Right lung (tissue), 10 donors: ENCODE results near the gene KRTAP4-8. TPM values are rescaled to one million over a fixed set of nuclear protein-coding genes. Genes with fewer than 3 reads are reported as not detected.
"Not testable (repeated sequence)": the region's sequence is repeated elsewhere in the genome, so short reads cannot be mapped to it uniquely, and the experiment has no call there.

Experiments
- DNase-seq, 2 donors: peaks; one replicate each; pipeline ENCODE4 v3.0.0-alpha.2; 2013
- long read RNA-seq, 8 donors: transcript quantifications; one replicate each; lab custom pipeline, GENCODE V29; 2026
- polyA plus RNA-seq, 5 donors: library from polyadenylated mRNA; unstranded; fragments of 120-200 nt; gene quantifications; one replicate each; pipeline versions ENCODE4 v1.2.1 to v1.2.3, GENCODE V29; 2013; ENCODE audit warnings: inconsistent platforms in 1 of 5, low replicate concordance in 1 of 5; ENCODE audit not compliant: insufficient read length in 5 of 5, insufficient read depth in 1 of 5

The KRTAP4-8 gene
- polyA plus RNA-seq, result not detected
- long read RNA-seq, donor 1, result 0 reads
- long read RNA-seq, donor 2, result 0 reads
- long read RNA-seq, donor 3, result 0 reads
- long read RNA-seq, donor 4, result 0 reads
- long read RNA-seq, donor 5, result 0 reads
- long read RNA-seq, donor 6, result 0 reads
- long read RNA-seq, donor 7, result 0 reads
- long read RNA-seq, donor 8, result 0 reads

DNA sequence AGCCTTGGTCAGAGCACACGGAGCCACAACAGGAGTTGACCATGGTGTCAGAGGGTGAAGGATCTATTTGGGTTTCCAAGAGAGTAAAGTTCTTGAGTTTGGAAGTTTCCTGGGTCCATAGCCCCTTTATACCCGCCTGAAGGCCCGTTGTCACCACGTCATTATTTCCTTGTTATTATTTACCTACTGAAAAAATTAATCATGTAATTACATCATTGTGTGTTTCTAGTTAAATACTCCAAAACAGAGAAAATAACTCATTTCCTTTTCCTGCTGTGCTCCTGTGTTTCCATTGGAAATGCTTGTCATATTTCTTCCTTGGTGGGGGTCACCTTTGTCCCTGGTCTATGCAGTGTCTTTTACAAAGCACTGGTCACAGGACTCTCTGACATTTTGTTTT lies at the start of gene KRTAP4-8:
TSS of gene KRTAP4-8 (minus strand) at position 101 of the 400 bp plus-strand sequence. CDS start at position 43, 58 bp downstream.
- no peak for DNase-seq

DNA sequence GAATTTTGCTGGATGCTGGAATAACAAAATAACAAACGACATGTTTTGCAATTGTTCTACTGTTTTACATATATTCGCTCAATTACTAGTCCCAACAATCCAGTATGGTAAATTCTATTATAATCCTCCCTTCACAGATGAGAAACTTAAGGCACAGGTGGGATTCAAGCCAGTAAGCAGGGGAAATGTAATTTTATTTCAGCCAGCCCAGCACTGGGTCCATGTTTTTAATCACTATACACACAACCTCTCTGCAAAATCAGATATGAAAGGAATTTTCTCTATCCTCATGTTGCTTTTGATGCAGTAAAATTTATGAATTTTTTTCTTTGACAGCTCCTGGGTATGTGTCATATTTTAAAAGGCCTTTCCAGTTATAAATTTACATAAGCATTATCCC lies 47.3 kb upstream of the KRTAP4-8 start:
- no peak for DNase-seq

DNA sequence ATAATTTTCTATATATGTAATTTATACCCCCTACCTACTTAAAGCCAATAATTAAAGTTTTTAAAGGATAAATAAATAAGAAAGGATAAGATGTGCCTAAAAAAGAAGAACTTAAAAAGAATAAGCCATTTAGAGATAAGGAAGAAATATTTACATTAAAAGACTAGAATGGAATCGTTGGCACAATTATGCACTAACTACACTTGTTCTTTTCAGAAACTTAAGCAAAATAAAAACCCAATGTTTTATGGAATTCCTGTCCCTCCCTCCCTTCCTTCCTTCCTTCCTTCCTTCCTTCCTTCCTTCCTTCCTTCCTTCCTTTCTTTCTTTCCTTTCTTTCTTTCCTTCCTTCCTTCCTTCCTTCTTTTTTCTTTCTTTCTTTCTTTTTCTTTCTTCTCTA lies 46.9 kb upstream of the KRTAP4-8 start:
- no peak for DNase-seq

GRCh38 chr17:41141361-41141760 lies 43.4 kb upstream of the KRTAP4-8 start:
- DNase-seq, result no peak

GRCh38 chr17:41140360-41141131 lies 42.6 kb upstream of the KRTAP4-8 start, which contains the start of gene KRTAP4-6:
KRTAP4-6 (minus strand) TSS chr17:41140544; CDS start chr17:41140487, 57 bp downstream.
- DNase-seq, result no peak

GRCh38 chr17:41139865-41140264 lies 41.9 kb upstream of the KRTAP4-8 start:
- DNase-seq, result not testable (repeated sequence)

- no peak for DNase-seq
These were observed 36.2 kb upstream of the KRTAP4-8 start for GRCh38 chr17:41133880-41134735.

- DNase-seq, result no peak
These were observed 34.0 kb upstream of the KRTAP4-8 start for GRCh38 chr17:41131979-41132378.

GRCh38 chr17:41127371-41127770 lies 29.4 kb upstream of the KRTAP4-8 start:
- no peak for DNase-seq

- DNase-seq, result no peak
These were observed 28.5 kb upstream of the KRTAP4-8 start for GRCh38 chr17:41126412-41126811.

- DNase-seq, result no peak
These were observed 27.1 kb upstream of the KRTAP4-8 start for GRCh38 chr17:41125064-41125463.

GRCh38 chr17:41123991-41124371 lies 26.0 kb upstream of the KRTAP4-8 start, which contains the start of gene KRTAP4-12:
KRTAP4-12 (minus strand) TSS chr17:41124182; CDS start chr17:41124122, 60 bp downstream.
- not testable (repeated sequence) for DNase-seq

- DNase-seq, result not testable (repeated sequence)
These were observed 25.5 kb upstream of the KRTAP4-8 start for GRCh38 chr17:41123292-41123990.

- DNase-seq, result no peak
These were observed 23.8 kb upstream of the KRTAP4-8 start for GRCh38 chr17:41121742-41122141.

- DNase-seq, result not testable (repeated sequence)
These were observed 22.1 kb upstream of the KRTAP4-8 start for GRCh38 chr17:41119696-41120690.

GRCh38 chr17:41118721-41119120 lies 20.8 kb upstream of the KRTAP4-8 start:
- DNase-seq, result no peak

DNA sequence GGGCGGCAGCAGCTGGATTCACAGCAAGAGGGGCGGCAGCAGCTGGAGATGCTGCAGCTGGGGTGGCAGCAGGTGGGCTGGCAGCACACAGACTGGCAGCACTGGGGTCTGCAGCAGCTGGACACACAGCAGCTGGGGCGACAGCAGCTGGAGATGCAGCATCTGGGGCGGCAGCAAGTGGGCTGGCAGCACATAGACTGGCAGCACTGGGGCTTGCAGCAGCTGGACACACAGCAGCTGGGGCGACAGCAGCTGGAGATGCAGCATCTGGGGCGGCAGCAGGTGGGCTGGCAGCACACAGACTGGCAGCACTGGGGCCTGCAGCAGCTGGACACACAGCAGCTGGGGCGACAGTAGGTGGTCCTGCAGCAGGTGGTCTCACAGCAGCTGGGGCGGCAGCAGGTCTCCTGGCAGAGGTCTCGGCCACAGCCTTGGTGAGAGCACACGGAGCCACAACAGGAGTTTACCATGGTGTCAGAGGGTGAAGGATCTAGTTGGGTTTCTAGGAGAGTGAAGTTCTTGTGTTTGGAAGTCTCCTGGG lies 20.0 kb upstream of the KRTAP4-8 start, which contains the start of gene KRTAP4-11:
TSS of gene KRTAP4-11 (minus strand) at position 528 of the 541 bp plus-strand sequence. CDS start at position 470, 58 bp downstream.
- DNase-seq, result not testable (repeated sequence)

- no peak for DNase-seq
These were observed 18.4 kb upstream of the KRTAP4-8 start for GRCh38 chr17:41116297-41116696.

GRCh38 chr17:41111151-41111885 lies 13.4 kb upstream of the KRTAP4-8 start:
- no peak for DNase-seq
